ENCODE results near the gene NPAS1.

The NPAS1 gene

GRCh38 chr19:46983097-46983496 lies 36.5 kb upstream of the NPAS1 start:
- Histone ChIP-seq H3K79me2 (ENCODE audit: insufficient read depth, low read depth) (no peaks in the 10 kb centered on the region), H3K9ac (no peak overlapping the region), H2AFZ (ENCODE audit: low read depth) (no peak overlapping the region), H3K4me3 (IDR thresholded peaks at IDR 0.05; ENCODE audit: insufficient read depth, low read depth, low read length) (no peak overlapping the region), H3K4me2 (no peak overlapping the region), H3K27me3 (ENCODE audit: insufficient read depth, low read depth) (no peaks in the 10 kb centered on the region), H3K4me1 (ENCODE audit: low read depth, poor library complexity, severe bottlenecking) (peaks cover 12% of the 10 kb centered on the region), H3K27ac (no peak overlapping the region), H4K20me1 (ENCODE audit: insufficient read depth) (no peaks in the 10 kb centered on the region), H3K36me3 (ENCODE audit: insufficient read depth) (no peaks in the 10 kb centered on the region)
- TF ChIP-seq, protein P1, sequence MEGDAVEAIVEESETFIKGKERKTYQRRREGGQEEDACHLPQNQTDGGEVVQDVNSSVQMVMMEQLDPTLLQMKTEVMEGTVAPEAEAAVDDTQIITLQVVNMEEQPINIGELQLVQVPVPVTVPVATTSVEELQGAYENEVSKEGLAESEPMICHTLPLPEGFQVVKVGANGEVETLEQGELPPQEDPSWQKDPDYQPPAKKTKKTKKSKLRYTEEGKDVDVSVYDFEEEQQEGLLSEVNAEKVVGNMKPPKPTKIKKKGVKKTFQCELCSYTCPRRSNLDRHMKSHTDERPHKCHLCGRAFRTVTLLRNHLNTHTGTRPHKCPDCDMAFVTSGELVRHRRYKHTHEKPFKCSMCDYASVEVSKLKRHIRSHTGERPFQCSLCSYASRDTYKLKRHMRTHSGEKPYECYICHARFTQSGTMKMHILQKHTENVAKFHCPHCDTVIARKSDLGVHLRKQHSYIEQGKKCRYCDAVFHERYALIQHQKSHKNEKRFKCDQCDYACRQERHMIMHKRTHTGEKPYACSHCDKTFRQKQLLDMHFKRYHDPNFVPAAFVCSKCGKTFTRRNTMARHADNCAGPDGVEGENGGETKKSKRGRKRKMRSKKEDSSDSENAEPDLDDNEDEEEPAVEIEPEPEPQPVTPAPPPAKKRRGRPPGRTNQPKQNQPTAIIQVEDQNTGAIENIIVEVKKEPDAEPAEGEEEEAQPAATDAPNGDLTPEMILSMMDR (conservative IDR thresholded peaks at IDR 0.05; ENCODE audit: low read depth, low read length): no peak

DNA sequence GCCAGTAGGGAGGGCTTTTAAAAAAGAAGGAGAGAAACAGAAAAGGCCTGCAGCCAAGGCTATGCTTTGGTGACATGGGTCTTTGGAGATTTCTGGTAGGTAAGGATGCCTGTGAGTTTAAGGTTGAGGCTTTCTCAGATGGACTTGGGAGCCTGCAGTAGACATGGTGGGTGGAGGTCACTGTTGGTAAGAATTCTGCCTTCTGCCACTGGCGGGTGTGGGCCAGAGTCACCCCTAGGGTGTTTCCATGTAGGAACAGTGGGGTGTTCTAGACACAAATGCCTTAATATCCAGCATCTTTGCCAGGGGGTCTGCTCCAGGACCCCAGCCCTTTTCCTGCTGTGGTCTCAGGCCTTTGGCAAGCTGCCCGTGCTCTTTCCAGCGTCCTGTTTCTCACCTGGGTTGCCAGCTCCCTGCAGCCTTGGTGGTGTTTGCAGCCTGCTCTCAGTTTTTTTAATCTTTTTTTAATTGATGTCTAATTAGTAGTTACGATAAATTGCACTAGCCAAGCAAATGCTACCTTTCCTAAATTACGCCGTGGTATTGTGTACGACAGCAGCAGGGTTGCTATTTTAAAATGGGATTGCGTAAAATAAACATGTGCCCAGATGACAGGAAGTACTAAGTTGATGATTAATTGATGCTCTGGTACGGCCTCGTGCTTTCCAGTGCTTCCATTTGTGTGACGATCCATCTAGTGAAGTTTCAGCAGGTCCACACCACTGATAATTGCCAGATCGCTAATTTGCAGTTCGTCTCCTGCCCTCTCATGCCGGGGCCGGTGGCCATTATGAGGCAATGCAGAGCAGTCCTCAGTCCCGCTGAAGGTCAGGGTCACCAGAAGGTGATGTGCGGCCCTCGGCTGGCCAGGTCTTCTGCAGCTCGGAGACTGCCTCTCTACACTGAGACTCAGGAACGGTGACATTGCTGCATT lies 35.3 kb upstream of the NPAS1 start:
- H3K36me3 ChIP-seq (ENCODE audit: insufficient read depth): no peaks in the 10 kb centered on the region
- no peak overlapping the region for H3K4me2 ChIP-seq
- no peaks in the 10 kb centered on the region for H4K20me1 ChIP-seq (ENCODE audit: insufficient read depth)

GRCh38 chr19:46985542-46986415 lies 33.9 kb upstream of the NPAS1 start:
- no peaks in the 10 kb centered on the region for H3K36me3 ChIP-seq (ENCODE audit: insufficient read depth)
- no peaks in the 10 kb centered on the region for H3K27me3 ChIP-seq (ENCODE audit: insufficient read depth, low read depth)
- H3K9ac ChIP-seq: no peak overlapping the region
- H2AFZ ChIP-seq (ENCODE audit: low read depth): no peak overlapping the region
- H3K4me1 ChIP-seq (ENCODE audit: low read depth, poor library complexity, severe bottlenecking): peaks cover 24% of the 10 kb centered on the region
- no peak overlapping the region for H3K4me2 ChIP-seq
- no peak overlapping the region for H3K4me3 ChIP-seq (IDR thresholded peaks at IDR 0.05; ENCODE audit: insufficient read depth, low read depth, low read length)
- H3K27ac ChIP-seq: no peak overlapping the region
- no peaks in the 10 kb centered on the region for H4K20me1 ChIP-seq (ENCODE audit: insufficient read depth)
- TF ChIP-seq, protein P1 (conservative IDR thresholded peaks at IDR 0.05; ENCODE audit: low read depth, low read length): no peak
- H3K79me2 ChIP-seq (ENCODE audit: insufficient read depth, low read depth): no peaks in the 10 kb centered on the region

More for the DNA sequence above, 35.3 kb upstream of the NPAS1 start:
- Histone ChIP-seq H3K27ac (no peak overlapping the region), H3K9ac (no peak overlapping the region), H3K4me1 (ENCODE audit: low read depth, poor library complexity, severe bottlenecking) (peaks cover 14% of the 10 kb centered on the region), H3K79me2 (ENCODE audit: insufficient read depth, low read depth) (no peaks in the 10 kb centered on the region), H3K27me3 (ENCODE audit: insufficient read depth, low read depth) (no peaks in the 10 kb centered on the region), H3K4me3 (IDR thresholded peaks at IDR 0.05; ENCODE audit: insufficient read depth, low read depth, low read length) (no peak overlapping the region), H2AFZ (ENCODE audit: low read depth) (no peak overlapping the region)
- TF ChIP-seq, protein P1 (conservative IDR thresholded peaks at IDR 0.05; ENCODE audit: low read depth, low read length): no peak

DNA sequence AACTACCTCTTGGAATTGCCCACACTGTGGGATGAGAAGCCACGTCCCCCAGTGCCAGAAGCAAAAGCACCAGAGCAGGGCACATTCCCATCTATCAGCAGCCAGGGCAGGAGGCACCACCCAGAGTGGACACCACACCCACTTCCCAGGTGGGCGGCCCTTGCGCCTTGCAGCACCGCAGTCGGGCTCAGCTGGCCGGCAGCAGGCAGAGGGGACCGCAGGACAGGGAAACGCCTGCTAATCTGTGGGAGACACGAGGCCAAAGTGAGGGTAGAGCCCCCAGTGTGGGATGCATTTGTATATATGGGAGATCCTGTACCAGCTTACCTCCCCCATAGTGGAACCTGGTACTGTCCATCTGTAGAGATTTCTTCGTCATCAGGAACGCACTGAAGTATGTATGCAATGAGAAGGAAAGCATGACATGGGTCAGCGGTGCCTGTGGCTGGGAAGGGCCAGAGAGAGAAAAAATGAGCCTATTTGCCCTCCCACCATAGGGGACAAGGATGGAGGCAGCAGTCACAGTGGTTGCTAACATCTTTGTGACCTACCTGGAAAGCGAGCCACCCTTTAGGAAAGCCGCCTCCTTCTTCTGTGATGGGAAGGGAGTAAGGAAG lies 30.9 kb upstream of the NPAS1 start:
- TF ChIP-seq, protein P1 (conservative IDR thresholded peaks at IDR 0.05; ENCODE audit: low read depth, low read length): no peak
- Histone ChIP-seq H3K9ac (no peak overlapping the region), H3K4me3 (IDR thresholded peaks at IDR 0.05; ENCODE audit: insufficient read depth, low read depth, low read length) (no peak overlapping the region), H3K4me1 (ENCODE audit: low read depth, poor library complexity, severe bottlenecking) (peaks cover 25% of the 10 kb centered on the region), H4K20me1 (ENCODE audit: insufficient read depth) (no peaks in the 10 kb centered on the region), H3K27me3 (ENCODE audit: insufficient read depth, low read depth) (no peaks in the 10 kb centered on the region), H2AFZ (ENCODE audit: low read depth) (no peak overlapping the region), H3K27ac (no peak overlapping the region), H3K4me2 (no peak overlapping the region), H3K79me2 (ENCODE audit: insufficient read depth, low read depth) (no peaks in the 10 kb centered on the region), H3K36me3 (ENCODE audit: insufficient read depth) (no peaks in the 10 kb centered on the region)

All from KMS-11 (cell line).